ENCODE data around the gene LDLRAD4.

The LDLRAD4 gene

GRCh38 chr18:13517369-13517768 lies 298.8 kb downstream of the LDLRAD4 start:
- no peak for DNase-seq (ENCODE audit: low read depth in 2 of 2)
- TF ChIP-seq, protein P1, sequence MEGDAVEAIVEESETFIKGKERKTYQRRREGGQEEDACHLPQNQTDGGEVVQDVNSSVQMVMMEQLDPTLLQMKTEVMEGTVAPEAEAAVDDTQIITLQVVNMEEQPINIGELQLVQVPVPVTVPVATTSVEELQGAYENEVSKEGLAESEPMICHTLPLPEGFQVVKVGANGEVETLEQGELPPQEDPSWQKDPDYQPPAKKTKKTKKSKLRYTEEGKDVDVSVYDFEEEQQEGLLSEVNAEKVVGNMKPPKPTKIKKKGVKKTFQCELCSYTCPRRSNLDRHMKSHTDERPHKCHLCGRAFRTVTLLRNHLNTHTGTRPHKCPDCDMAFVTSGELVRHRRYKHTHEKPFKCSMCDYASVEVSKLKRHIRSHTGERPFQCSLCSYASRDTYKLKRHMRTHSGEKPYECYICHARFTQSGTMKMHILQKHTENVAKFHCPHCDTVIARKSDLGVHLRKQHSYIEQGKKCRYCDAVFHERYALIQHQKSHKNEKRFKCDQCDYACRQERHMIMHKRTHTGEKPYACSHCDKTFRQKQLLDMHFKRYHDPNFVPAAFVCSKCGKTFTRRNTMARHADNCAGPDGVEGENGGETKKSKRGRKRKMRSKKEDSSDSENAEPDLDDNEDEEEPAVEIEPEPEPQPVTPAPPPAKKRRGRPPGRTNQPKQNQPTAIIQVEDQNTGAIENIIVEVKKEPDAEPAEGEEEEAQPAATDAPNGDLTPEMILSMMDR (IDR thresholded peaks at IDR 0.05; ENCODE audit: low read depth, low read length), result no peak

GRCh38 chr18:13518382-13518781 lies 299.8 kb downstream of the LDLRAD4 start:
- TF ChIP-seq, protein P1 (IDR thresholded peaks at IDR 0.05; ENCODE audit: low read depth, low read length), result no peak
- DNase-seq (ENCODE audit: low read depth in 2 of 2), result no peak
- no peak overlapping the region for H3K4me3 ChIP-seq (replicated peaks in 1 of 2; ENCODE audit: low read depth in 2 of 2, low read length in 2 of 2)

More at GRCh38 chr18:13517369-13517768, 298.8 kb downstream of the LDLRAD4 start:
- H3K4me3 ChIP-seq (replicated peaks in 1 of 2; ENCODE audit: low read depth in 2 of 2, low read length in 2 of 2), result no peak overlapping the region

DNA sequence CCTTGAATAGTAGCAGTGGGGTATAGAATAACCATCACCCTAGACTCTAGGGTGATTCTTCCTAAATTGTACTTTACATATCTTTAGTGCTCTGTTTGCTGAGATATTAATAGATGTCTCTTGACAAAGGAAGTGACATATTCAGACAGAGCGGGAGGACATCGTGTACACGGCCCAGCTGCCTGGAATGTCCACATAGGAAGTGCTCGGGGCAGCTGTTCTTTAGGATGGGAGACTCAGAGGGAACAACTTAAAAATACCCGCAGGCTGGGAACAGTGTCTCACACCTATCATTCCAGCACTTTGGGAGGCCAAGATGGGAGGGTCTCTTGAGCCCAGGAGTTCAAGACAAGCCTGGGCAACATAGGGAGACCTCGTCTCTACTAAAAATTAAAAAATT lies 301.7 kb downstream of the LDLRAD4 start:
- TF ChIP-seq, protein P1 (IDR thresholded peaks at IDR 0.05; ENCODE audit: low read depth, low read length), result no peak

GRCh38 chr18:13520741-13521140 lies 302.2 kb downstream of the LDLRAD4 start:
- TF ChIP-seq, protein P1 (IDR thresholded peaks at IDR 0.05; ENCODE audit: low read depth, low read length), result no peak
- DNase-seq (ENCODE audit: low read depth in 2 of 2), result no peak

More for the DNA sequence above, 301.7 kb downstream of the LDLRAD4 start:
- no peak overlapping the region for H3K4me3 ChIP-seq (replicated peaks in 1 of 2; ENCODE audit: low read depth in 2 of 2, low read length in 2 of 2)
- DNase-seq (ENCODE audit: low read depth in 2 of 2), result no peak

DNA sequence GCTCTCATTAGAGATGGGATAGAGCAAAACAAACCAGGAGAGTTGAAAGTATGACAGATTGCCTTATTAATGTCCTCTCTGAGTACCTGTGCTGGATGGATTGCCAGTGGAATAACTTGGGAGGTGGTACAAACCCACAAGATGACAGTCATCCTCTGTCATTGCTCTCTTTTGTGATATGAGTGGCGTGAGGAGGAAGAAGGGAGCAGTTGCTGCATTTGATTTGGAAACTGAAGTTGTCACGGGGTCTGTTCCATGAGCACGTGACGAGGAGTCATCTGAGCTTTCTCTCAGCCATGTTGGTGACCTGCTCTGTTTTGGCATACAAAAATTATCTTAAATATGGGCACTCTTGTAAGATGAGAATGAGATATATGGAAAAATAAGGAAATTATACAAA lies 302.9 kb downstream of the LDLRAD4 start:
- TF ChIP-seq, protein P1 (IDR thresholded peaks at IDR 0.05; ENCODE audit: low read depth, low read length), result no peak
- no peak for DNase-seq (ENCODE audit: low read depth in 2 of 2)
- no peak overlapping the region for H3K4me3 ChIP-seq (replicated peaks in 1 of 2; ENCODE audit: low read depth in 2 of 2, low read length in 2 of 2)

More at GRCh38 chr18:13520741-13521140, 302.2 kb downstream of the LDLRAD4 start:
- H3K4me3 ChIP-seq (replicated peaks in 1 of 2; ENCODE audit: low read depth in 2 of 2, low read length in 2 of 2), result no peak overlapping the region

DNA sequence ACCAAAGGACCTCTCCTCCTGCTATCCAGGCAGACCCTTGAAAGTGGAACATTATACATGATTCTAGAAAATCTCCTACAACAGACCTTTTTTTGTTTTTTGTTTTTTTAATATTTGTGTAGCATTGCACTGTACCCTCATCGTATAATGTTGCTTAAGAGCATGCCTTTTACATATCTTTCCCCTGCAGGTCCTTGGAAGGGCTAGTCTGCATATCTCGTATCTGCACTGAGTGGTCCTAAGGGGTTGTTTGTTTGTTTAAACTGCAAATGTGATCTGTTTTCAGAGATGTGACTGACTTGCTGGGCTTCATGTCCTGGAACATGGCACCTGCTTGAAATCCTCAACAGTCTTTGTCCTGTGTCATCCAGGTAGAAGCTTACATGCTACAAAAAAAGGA lies 303.7 kb downstream of the LDLRAD4 start:
- H3K4me3 ChIP-seq (replicated peaks in 1 of 2; ENCODE audit: low read depth in 2 of 2, low read length in 2 of 2), result no peak overlapping the region
- TF ChIP-seq, protein P1 (IDR thresholded peaks at IDR 0.05; ENCODE audit: low read depth, low read length), result no peak
- no peak for DNase-seq (ENCODE audit: low read depth in 2 of 2)
